ENCODE measurements around the gene HLX. TPM values are rescaled to one million over a fixed set of nuclear protein-coding genes. Genes with fewer than 3 reads are reported as not detected.

The HLX gene
- total and polyA plus RNA-seq, 9 of the 15 experiments (the other 6 are each of a cell fraction or from before 2014, with no cell fraction given) = 0.10 to 3.0 (median 1.6) TPM

DNA sequence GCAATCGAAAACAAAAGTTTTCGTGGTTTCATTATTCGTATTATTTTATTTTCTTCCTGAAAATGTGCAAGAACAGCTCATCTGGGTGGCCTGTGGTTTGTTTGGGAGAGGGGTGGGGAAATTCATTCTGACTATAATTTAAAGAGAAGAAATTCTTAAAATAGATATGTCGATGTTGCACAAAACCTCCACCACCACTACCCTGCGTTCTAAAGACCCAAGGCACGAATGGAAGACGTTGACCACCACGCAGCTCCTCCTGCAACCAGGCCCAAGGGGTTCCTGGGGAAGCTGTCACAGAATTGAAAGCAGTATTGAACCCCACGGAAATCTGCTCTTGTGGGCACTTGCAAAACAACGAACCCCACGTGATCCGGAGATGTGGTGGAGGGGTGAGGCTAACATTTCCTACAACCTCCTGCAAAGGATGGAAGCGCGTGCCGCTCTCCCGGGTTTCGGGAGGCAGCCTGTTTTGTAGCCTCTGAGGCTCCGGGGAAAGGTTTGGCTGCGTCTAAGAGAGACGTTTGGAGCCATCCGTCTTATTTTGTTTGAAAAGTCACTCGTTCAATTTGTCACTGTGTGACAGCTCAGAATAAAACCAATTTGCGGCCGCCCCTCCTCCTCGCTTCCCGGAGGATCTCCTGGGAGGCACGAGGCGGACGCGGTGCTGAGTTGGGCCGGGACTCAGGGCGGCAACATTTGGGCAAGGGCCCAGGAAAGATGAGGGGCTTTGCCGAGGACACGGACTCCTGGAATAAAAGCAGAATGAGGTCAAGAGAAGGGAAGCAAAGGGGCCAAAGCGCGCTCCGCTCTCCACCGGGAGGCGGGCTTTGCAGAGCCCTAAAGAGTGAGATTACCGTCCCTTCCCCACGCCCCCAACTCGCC, 810 bp upstream of the HLX start:
- intact Hi-C loops (cut with micrococcal nuclease) (loop anchor here (5.0 kb wide), 1 partner anchor 66 kb away; no protein-coding TSS in a partner anchor), in situ Hi-C loops (cut with MboI) (loop anchor here (10.0 kb wide), 1 partner anchor 1576 kb away; no protein-coding TSS in a partner anchor)
- peak in 1 of 2 experiments; percentile 3 for TF ChIP-seq E2F6 (IDR thresholded peaks at IDR 0.05; ENCODE audit: borderline replicate concordance in 1 of 2, extremely low read depth in 1 of 2, insufficient read depth in 1 of 2, insufficient read length in 1 of 2, low read depth in 1 of 2, low read length in 1 of 2, poor library complexity in 1 of 2, severe bottlenecking in 1 of 2)
- 0 out of 2 replicates have a peak, but pooled peaks have one; percentile 17 for TF ChIP-seq ZNF316 (IDR thresholded peaks at IDR 0.05)
- no peak for TF ChIP-seq SOX6 (IDR thresholded peaks at IDR 0.05)
- TF ChIP-seq ATF4 (CRISPR knock-in tag; IDR thresholded peaks at IDR 0.05) = no peak
- TSS peak; percentile 56 for BruUV-seq (replicated peaks)
- ChIA-PET CTCF (ENCODE audit: low intra/inter-chr PET ratio) (no interaction called here), POLR2A (interaction anchor here (0.6 to 0.7 kb wide), 2 partner anchors 186 to 215 kb away, joined by 3 to 4 read pairs; no protein-coding TSS in a partner anchor)
- H3K9me3 ChIP-seq (replicated peaks; ENCODE audit: control insufficient read depth, insufficient read depth, low read depth, low read length) = no peaks in the 10 kb centered on the region
- H3K4me1 ChIP-seq (replicated peaks in 1 of 2; ENCODE audit: control insufficient read depth in 2 of 2, insufficient read depth in 2 of 2, low read length in 2 of 2) = peaks cover 0 to 31% of the 10 kb centered on the region in 2 experiments; a peak in 2 of 5 replicates
- WGBS (ENCODE audit: insufficient coverage, low coverage, missing lambda C conversion rate) = 36% methylated on average over 38 of the region's 42 CpGs
- no peaks in the 10 kb centered on the region for H3K9me1 ChIP-seq (ENCODE audit: control insufficient read depth, insufficient read depth, low read length)
- ATAC-seq (no peak; the same call in 1 of the 3 replicates), DNase-seq (ENCODE audit: extremely low read depth in 1 of 4, low spot score in 3 of 4) (peak in 1 of 4 experiments; percentile 33), FAIRE-seq (no peak)
- H3K27ac ChIP-seq (ENCODE audit: extremely low read depth, low read depth, low read length) = no peak overlapping the region
- H3K27me3 ChIP-seq (ENCODE audit: control insufficient read depth in 2 of 2, insufficient read depth in 2 of 2, low read length in 2 of 2) = peaks cover 9 to 30% of the 10 kb centered on the region in 2 experiments; a peak in 4 of 5 replicates
- H3K36me3 ChIP-seq (ENCODE audit: control insufficient read depth, insufficient read depth, low read length) = no peaks in the 10 kb centered on the region
- peak overlapping the region; percentile 59 for H3K4me3 ChIP-seq
- peak overlapping the region; percentile 90 for H2AFZ ChIP-seq (ENCODE audit: low read depth, low read length)
- peak overlapping the region; percentile 47 for H3K4me2 ChIP-seq (ENCODE audit: insufficient read depth, low read length)
- H3K9ac ChIP-seq (ENCODE audit: insufficient read depth in 1 of 2, low read depth in 2 of 2, low read length in 2 of 2) = peak overlapping the region; percentile 6 to 69; a peak in 1 of 4 replicates
- H4K20me1 ChIP-seq (replicated peaks; ENCODE audit: control insufficient read depth, insufficient read depth, low read length) = 0 out of 2 replicates have a peak, but pooled peaks cover 4% of the 10 kb centered on the region
- H3K79me2 ChIP-seq (ENCODE audit: control insufficient read depth, insufficient read depth, low read length) = 0 out of 3 replicates have a peak, but pooled peaks cover 3% of the 10 kb centered on the region

All from K562 (cell line).